Keratinocyte (primary cell): ENCODE data around the gene GPT2. TPM values are rescaled to one million over a fixed set of nuclear protein-coding genes. Genes with fewer than 3 reads are reported as not detected.

Experiments used
- DNase-seq: peaks from one replicate; pipeline ENCODE4 v3.0.0-alpha.2; 2011; ENCODE audit warnings: low read depth, missing footprints, low spot score
- FAIRE-seq: peaks from 2 replicates; lab custom pipeline; 2011; peaks lifted over from hg19 to GRCh38; lab: Jason Lieb, UNC
- H2AFZ ChIP-seq: 2 replicates; pipeline ENCODE4 v1.6.0; 2012; ENCODE audit warnings: low read length, control low read depth, inconsistent platforms; ENCODE audit not compliant: control insufficient read depth
- H3K27ac ChIP-seq: 2 replicates; pipeline ENCODE4 v1.5.1; 2011; ENCODE audit warnings: low read length; ENCODE audit not compliant: control insufficient read depth, insufficient read depth
- H3K27me3 ChIP-seq: 3 replicates; pipeline ENCODE4 v1.6.0; 2011; ENCODE audit warnings: low read length; ENCODE audit not compliant: control insufficient read depth, insufficient read depth; ENCODE audit errors: extremely low read depth
- H3K36me3 ChIP-seq, 2 experiments: 2 replicates in 1 of 2; 3 replicates in 1 of 2; pipeline ENCODE4 v1.5.1; 2011; ENCODE audit warnings: low read length in 2 of 2, mild to moderate bottlenecking in 1 of 2; ENCODE audit not compliant: control insufficient read depth in 2 of 2, insufficient read depth in 2 of 2; ENCODE audit errors: extremely low read depth in 1 of 2
- H3K4me1 ChIP-seq: 3 replicates; pipeline ENCODE4 v1.5.1; 2011; ENCODE audit warnings: low read length; ENCODE audit not compliant: control insufficient read depth, insufficient read depth; ENCODE audit errors: extremely low read depth
- H3K4me2 ChIP-seq: 3 replicates; pipeline ENCODE4 v1.6.0; 2011; ENCODE audit warnings: low read depth, low read length; ENCODE audit not compliant: control insufficient read depth, insufficient read depth; ENCODE audit errors: extremely low read depth
- H3K4me3 ChIP-seq, 3 experiments: fragments of 200-600 bp in 1 of 3; sonication (generic) in 1 of 3; 2 replicates in 2 of 3; 3 replicates in 1 of 3; pipeline ENCODE4 v1.5.1; 2011 to 2016; ENCODE audit warnings: low read length in 3 of 3, mild to moderate bottlenecking in 3 of 3, control low read depth in 2 of 3, inconsistent platforms in 1 of 3, low read depth in 1 of 3, mixed read lengths in 1 of 3, mixed run types in 1 of 3, moderate library complexity in 1 of 3; ENCODE audit not compliant: control insufficient read depth in 2 of 3, insufficient read depth in 2 of 3; ENCODE audit errors: extremely low read depth in 1 of 3
- H3K79me2 ChIP-seq: 2 replicates; pipeline ENCODE4 v1.6.0; 2012; ENCODE audit warnings: low read length; ENCODE audit not compliant: control insufficient read depth, insufficient read depth
- H3K9ac ChIP-seq: 3 replicates; pipeline ENCODE4 v1.6.0; 2011; ENCODE audit warnings: low read length; ENCODE audit not compliant: control insufficient read depth, insufficient read depth; ENCODE audit errors: extremely low read depth
- H3K9me1 ChIP-seq: 3 replicates; pipeline ENCODE4 v1.6.0; 2011; ENCODE audit warnings: low read length; ENCODE audit not compliant: control insufficient read depth, insufficient read depth; ENCODE audit errors: extremely low read depth
- H3K9me3 ChIP-seq: 2 replicates; pipeline ENCODE4 v1.5.1; 2012; ENCODE audit warnings: low read depth, low read length; ENCODE audit not compliant: control insufficient read depth
- H4K20me1 ChIP-seq: 3 replicates; pipeline ENCODE4 v1.6.0; 2011; ENCODE audit warnings: low read length; ENCODE audit not compliant: control insufficient read depth, insufficient read depth; ENCODE audit errors: extremely low read depth
- EZH2 ChIP-seq: IDR thresholded peaks from one replicate; pipeline ENCODE4 v1.6.1; 2012; ENCODE audit warnings: inconsistent platforms, mild to moderate bottlenecking, low read length, moderate library complexity
- dilution Hi-C: fragments of 300-500 bp; cut with MboI; formaldehyde crosslinking; loops from one replicate; pipeline ENCODE4 v1.7.0; 2020; ENCODE audit warnings: low sequenced_read_pairs; ENCODE audit not compliant: extremely low pct_ligation_motif_present
- polyA plus RNA-seq, 5 experiments: library from polyadenylated mRNA; depleted of rRNA in 3 of 5; stranded (reverse) in 3 of 5; stranded (forward) in 1 of 5; unstranded in 1 of 5; fragments of >200 nt; gene quantifications; 1 replicate in 1 of 5; 2 replicates in 3 of 5; 3 replicates in 1 of 5; pipeline versions ENCODE4 v1.2.1 to v1.2.3, GENCODE V29; 2011 to 2012; ENCODE audit warnings: missing spikeins in 2 of 5, low read depth in 1 of 5, low replicate concordance in 1 of 5
- TF ChIP-seq, protein P1 (sequence below), 3 experiments: IDR thresholded peaks in 1 of 3; conservative IDR thresholded peaks in 1 of 3; optimal IDR thresholded peaks in 1 of 3; 2 replicates in 2 of 3; 3 replicates in 1 of 3; pipeline versions ENCODE3 to v1.5.1; 2011; ENCODE audit warnings: low read length in 3 of 3, mild to moderate bottlenecking in 3 of 3, moderate library complexity in 2 of 3, control low read depth in 1 of 3, inconsistent platforms in 1 of 3; ENCODE audit not compliant: insufficient read depth in 2 of 3; ENCODE audit errors: extremely low read depth in 1 of 3

GPT2 gene
- polyA plus RNA-seq, 1 donor (not counting 4 experiments of a cell fraction or from before 2014, with no cell fraction given) = 16.1 TPM

DNA sequence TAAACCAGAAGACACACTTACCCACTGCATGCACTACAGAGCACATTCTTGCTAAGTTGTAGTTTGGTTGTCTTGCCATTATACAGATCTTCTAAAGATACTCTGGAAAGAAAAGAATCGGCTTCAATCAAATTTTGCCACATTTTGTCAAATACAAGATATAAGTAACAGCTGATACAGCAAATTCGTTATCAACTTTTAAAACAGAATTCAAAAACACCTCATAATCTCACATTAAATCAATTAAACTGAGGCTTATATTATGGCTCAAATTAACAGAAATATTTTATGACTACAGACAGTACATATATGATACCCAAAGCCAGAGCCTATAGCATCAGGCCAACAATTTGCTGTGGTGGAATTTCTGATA, 83.9 kb downstream of the GPT2 start:
- DNase-seq (no peak), FAIRE-seq (no peak)
- Histone ChIP-seq H3K4me2 (no peak overlapping the region), H3K4me3 (no peak overlapping the region), H2AFZ (no peak overlapping the region), H3K27ac (no peak overlapping the region), H3K36me3 (peaks cover 30 to 34% of the 10 kb centered on the region in 2 experiments), H3K79me2 (peaks cover 80% of the 10 kb centered on the region), H4K20me1 (peaks cover 5% of the 10 kb centered on the region), H3K9ac (no peak overlapping the region), H3K27me3 (no peaks in the 10 kb centered on the region), H3K4me1 (peaks cover 10% of the 10 kb centered on the region), H3K9me1 (no peaks in the 10 kb centered on the region), H3K9me3 (no peaks in the 10 kb centered on the region)
- TF ChIP-seq EZH2 = no peak
- TF ChIP-seq, protein P1, sequence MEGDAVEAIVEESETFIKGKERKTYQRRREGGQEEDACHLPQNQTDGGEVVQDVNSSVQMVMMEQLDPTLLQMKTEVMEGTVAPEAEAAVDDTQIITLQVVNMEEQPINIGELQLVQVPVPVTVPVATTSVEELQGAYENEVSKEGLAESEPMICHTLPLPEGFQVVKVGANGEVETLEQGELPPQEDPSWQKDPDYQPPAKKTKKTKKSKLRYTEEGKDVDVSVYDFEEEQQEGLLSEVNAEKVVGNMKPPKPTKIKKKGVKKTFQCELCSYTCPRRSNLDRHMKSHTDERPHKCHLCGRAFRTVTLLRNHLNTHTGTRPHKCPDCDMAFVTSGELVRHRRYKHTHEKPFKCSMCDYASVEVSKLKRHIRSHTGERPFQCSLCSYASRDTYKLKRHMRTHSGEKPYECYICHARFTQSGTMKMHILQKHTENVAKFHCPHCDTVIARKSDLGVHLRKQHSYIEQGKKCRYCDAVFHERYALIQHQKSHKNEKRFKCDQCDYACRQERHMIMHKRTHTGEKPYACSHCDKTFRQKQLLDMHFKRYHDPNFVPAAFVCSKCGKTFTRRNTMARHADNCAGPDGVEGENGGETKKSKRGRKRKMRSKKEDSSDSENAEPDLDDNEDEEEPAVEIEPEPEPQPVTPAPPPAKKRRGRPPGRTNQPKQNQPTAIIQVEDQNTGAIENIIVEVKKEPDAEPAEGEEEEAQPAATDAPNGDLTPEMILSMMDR (optimal IDR thresholded peaks at IDR 0.05 in 1 of 3, IDR thresholded peaks at IDR 0.05 in 1 of 3, conservative IDR thresholded peaks at IDR 0.05 in 1 of 3; ENCODE audit: extremely low read depth in 1 of 3, insufficient read depth in 2 of 3, low read length in 3 of 3) = no peak
- dilution Hi-C loops = no loop called here

- Histone ChIP-seq H3K27me3 (no peaks in the 10 kb centered on the region), H3K9me1 (no peaks in the 10 kb centered on the region), H3K27ac (no peak overlapping the region), H3K4me3 (no peak overlapping the region), H4K20me1 (peaks cover 5% of the 10 kb centered on the region), H3K4me1 (peaks cover 14% of the 10 kb centered on the region), H3K36me3 (peaks cover 17 to 23% of the 10 kb centered on the region in 2 experiments), H3K9me3 (no peaks in the 10 kb centered on the region), H2AFZ (no peak overlapping the region), H3K9ac (no peak overlapping the region), H3K79me2 (peaks cover 71% of the 10 kb centered on the region), H3K4me2 (no peak overlapping the region)
- dilution Hi-C loops = no loop called here
- no peak for TF ChIP-seq EZH2
- TF ChIP-seq, protein P1 (optimal IDR thresholded peaks at IDR 0.05 in 1 of 3, IDR thresholded peaks at IDR 0.05 in 1 of 3, conservative IDR thresholded peaks at IDR 0.05 in 1 of 3; ENCODE audit: extremely low read depth in 1 of 3, insufficient read depth in 2 of 3, low read length in 3 of 3) = no peak
- DNase-seq = no peak
- FAIRE-seq = no peak
Measured at GRCh38 chr16:46970089-46970488, 85.9 kb downstream of the GPT2 start.
